HG03432 (cell line): ENCODE results near the gene SRBD1.
"Not testable (repeated sequence)": the region's sequence is repeated elsewhere in the genome, so short reads cannot be mapped to it uniquely, and the experiment has no call there.

Experiments
- ATAC-seq: cut with Tn5 transposase; IDR thresholded peaks from one replicate; pipeline ENCODE4 v1.9.1; 2021; ENCODE audit warnings: mild to moderate bottlenecking, moderate library complexity; ENCODE audit not compliant: unreplicated experiment

The SRBD1 gene

GRCh38 chr2:45435316-45435715 is 175.8 kb downstream of the SRBD1 start:
- no peak for ATAC-seq

DNA sequence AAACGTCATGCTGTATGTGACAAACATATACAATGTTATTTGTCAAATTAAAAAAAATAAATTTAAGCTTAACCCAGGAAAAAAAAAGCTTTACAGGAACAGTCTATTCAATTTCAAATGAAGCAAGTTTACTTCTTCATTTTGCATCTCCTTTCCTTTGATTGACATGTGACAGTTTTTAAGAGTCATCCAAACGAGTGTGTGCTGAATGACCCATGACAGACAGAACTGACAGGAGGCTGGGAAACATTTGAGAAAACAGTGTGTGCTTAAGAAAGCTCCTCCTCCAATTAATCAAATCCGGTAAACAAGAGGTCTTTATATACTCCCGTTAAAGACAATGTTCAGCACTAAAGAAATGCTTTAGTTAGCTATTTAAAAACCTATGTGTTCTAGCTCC is 177.7 kb downstream of the SRBD1 start:
- no peak for ATAC-seq

DNA sequence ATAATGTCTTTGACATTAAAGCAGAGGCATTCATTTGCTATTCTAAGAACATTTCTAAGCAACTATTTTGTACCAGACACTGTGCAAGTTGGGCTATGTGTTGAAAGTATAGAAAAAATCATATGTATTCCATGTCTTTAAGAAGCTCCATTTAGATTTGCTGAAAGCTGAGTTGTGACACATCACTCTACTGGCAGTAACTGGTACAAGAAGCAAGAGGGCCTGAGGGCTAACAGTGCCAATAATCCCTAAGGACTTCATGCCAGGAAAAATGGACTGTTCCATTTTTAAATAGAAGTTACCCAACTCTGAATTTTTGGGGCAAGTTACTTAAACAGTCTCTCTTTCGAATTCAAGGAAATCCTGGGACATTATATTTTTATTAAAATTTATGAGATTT is 178.7 kb downstream of the SRBD1 start:
- no peak for ATAC-seq

GRCh38 chr2:45426025-45426424 is 185.0 kb downstream of the SRBD1 start:
- ATAC-seq = not testable (repeated sequence)

DNA sequence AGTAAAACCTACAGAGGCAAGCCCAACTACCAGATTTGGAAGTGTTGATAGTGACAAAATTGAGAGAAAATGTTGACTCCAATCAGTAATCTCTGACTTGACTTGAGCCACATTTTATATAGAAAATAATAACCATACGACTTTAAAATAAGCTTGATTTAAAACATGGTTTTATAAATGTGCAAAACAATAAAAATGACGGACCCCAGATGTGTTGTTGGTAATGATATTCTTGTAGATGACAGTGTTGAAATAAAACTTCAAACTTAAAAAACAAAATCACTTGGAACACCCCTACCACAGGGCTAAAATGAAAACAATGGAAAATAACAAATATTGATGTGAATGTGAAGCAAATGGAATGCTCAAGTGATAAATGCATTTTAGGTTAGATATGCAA is 188.1 kb downstream of the SRBD1 start:
- ATAC-seq = no peak

- no peak for ATAC-seq
These were observed 192.5 kb downstream of the SRBD1 start for GRCh38 chr2:45418532-45418931.

DNA sequence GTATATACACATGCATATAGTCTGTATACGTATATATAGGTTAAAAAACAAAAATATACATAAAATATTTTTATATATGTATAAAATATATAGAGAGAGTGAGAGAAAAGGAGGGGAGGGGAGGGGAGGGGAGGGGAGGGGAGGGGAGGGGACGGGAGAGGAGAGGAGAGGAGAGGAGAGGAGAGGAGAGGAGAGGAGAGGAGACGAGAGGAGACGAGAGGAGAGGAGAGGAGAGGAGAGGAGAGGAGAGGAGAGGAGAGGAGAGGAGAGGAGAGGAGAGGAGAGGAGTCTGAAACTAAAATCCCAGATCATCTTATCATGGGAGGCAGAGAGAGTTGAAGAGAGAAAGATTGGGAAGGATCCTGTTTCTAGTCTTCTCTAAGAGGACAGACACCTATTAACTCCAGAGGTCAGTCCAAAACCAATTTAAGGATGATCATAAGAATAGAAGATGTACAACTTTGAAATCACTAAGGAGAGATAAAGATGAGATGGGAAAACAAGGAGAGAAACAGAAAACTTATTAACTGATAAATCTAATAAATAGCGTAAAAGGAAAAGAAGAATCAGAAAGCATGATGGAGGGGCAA is 195.4 kb downstream of the SRBD1 start:
- ATAC-seq = no peak

DNA sequence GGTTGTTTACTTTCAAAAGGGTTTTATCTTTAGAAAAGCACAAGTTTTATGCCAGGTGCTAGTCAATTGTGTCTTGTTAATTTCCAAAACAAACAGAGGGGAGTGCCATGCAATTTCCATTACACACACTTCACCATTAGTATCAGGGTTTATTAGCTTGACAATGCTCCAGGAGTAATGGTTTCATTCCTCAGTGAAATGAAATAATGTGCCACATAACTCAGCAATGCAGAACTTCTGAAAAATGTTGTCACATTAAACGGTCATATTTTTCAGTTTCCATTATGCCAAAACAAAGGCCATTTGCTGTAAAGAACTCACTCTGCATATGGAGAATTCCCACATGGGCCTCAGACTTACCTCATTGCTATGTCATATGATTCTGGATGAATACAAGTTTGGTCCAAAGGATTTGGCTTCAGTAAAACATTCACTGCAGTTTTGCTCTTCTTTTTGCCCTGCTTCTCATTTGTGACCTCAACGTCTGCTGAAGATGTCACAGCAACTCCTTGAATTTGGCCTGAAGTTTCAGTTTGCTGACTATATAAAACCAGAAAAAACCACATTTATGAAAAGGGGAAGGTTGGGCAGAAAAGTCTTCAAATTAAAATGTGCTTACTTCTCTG is 198.2 kb downstream of the SRBD1 start:
- ATAC-seq = no peak

GRCh38 chr2:45409677-45410076 is 201.4 kb downstream of the SRBD1 start:
- ATAC-seq = no peak

GRCh38 chr2:45406621-45407020 is 204.4 kb downstream of the SRBD1 start:
- ATAC-seq = no peak

- ATAC-seq = no peak
These were observed 206.2 kb downstream of the SRBD1 start for GRCh38 chr2:45404807-45405297.

GRCh38 chr2:45403036-45403435 is 208.0 kb downstream of the SRBD1 start:
- no peak for ATAC-seq

DNA sequence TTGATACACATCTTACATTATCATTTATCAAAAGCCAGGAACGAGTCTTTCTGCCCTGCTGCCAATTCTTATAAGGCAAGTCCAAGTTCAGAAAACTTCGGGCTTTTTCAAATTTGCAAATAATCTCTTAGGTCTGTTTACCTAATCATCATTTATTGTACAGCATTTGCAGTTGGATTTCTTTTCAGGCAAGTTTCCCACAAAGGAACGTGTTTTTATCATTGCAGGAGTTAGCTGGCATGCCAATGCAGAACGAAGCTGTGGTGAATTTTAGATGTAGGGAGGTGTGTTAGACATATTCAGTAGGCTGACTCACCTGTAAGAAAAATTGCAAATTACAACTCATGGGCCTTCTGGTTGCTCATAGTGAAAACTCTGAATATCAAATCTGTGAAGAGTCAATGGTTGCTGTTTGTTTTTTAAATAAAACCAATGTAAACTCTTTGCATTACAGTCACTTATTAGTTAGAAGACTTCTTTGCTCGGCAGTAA is 209.6 kb downstream of the SRBD1 start:
- ATAC-seq = no peak

DNA sequence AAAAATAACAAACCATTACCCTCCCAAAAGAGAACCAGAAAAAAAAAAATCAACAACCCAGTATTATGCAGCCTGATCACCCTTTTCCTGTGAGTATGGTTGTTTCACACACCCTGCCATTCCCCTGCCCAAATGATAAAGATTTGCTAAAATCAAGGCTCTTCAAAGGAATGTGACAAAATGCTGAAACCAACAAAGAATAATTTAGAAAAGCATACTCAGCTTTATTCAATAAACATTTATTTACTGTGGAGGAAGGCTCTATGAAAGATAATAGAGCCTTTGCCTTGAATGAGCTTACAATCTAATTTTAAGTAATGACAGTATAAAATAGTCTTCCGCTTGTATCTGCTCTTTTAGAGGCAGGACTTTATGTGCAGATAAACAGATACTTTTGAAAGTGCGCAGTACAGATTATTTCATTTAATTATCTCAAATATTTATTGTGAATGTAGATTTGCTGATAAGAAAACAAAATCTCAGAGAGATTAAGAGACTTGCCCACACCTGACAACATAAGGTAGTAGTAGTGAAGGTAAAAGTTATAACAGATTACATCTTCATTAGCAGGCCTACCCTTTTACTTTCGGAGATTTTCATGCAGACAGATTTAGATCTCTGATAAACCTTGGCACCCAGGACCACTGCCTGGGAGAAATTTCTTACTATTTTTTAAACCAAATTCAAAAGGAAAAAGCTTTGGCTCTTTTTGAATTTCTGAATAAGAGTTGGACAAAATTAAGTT is 211.9 kb downstream of the SRBD1 start:
- no peak for ATAC-seq

GRCh38 chr2:45397292-45397691 is 213.8 kb downstream of the SRBD1 start:
- no peak for ATAC-seq

DNA sequence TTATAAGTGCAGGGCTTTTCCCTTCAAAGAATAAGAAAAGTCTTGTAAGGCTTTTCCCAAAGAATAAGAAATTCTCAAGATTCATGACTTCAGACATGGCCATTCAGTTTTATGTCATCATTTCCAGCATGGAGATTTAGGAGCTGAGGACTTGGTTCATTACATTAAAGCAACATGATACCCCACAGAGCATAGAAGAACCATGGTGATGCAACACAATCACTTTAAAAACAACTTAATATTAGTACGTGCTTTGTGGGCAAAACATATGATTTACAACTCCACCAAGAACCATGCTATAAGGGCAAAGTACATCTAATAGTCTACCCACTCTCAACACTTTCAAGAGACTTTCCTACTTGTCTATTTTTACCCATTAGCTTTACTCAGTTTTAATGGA is 214.4 kb downstream of the SRBD1 start:
- no peak for ATAC-seq

DNA sequence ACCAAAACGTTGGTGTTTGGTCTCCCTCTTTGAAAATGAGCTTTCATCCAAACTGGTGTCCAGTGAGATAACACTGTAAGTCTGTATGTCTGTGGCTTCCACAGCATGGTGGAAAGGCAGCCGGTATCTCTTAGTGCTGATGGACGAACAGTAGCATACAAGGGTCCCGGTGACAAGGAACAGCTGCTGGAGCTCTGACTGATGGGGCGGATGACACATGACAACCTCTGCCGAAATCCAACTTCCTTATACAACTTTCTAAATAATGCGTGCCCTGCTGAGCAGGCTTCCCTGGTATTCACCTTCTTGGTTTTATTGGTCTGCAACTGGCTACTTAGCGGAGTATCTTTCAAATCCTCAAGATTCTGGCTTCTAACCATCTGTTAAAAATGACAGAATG is 216.2 kb downstream of the SRBD1 start:
- no peak for ATAC-seq

GRCh38 chr2:45394216-45394615 is 216.9 kb downstream of the SRBD1 start:
- no peak for ATAC-seq

DNA sequence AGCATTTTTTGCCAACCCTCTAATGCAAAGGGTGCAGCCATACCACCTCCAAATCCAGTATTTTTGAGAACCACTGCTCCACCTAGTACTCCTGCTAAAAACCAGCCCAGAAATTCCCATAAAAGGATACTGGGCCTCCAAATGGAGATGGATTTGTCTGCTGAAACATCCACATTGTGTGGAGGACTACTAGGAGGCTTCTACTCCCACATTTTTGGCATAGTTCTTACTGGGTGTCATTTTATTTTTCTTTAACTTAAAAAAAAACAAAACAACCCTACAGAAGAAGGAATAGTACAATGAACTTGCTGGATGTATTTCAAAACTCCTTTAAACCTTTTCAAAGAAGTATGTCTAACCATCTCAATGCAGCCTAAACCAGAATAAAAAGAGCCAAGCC is 219.2 kb downstream of the SRBD1 start:
- ATAC-seq = no peak

DNA sequence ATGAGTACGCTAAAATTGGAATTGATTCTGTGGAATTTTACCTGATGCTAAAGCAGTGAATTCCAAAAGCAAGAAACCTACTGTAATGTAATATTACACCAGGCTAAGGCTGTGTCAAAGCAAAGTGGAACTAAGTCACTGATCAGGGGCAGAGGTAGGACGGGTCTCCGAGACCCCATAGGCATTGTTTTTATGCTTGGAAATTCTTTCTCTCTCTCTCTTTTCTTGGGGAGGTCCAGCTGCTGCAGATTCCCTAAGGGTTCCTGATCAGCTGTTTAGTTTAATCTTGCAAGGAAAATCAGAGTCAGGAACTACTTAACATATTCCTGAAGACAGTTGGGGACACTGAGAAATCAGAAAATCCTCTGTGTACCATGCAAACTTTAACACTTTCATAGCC is 220.2 kb downstream of the SRBD1 start:
- no peak for ATAC-seq

DNA sequence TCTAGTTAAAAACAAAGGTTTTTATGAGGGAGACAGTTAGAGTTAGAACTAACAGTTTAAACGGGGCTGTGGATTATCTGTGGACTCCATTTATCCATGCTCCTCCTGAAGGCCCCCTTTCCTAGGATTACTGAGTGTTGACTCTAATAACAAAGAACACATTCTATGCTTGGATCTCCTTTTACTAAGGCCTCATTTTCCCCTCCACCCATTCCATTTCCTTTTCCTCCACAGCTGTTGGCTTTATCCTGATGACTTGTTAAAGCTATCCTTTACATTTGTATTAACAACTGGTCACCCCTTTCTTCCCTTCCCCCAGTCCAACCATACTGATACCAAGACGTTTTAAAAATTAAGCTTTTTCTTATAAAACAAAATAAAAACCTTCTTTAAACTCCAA is 220.6 kb downstream of the SRBD1 start:
- ATAC-seq = no peak

DNA sequence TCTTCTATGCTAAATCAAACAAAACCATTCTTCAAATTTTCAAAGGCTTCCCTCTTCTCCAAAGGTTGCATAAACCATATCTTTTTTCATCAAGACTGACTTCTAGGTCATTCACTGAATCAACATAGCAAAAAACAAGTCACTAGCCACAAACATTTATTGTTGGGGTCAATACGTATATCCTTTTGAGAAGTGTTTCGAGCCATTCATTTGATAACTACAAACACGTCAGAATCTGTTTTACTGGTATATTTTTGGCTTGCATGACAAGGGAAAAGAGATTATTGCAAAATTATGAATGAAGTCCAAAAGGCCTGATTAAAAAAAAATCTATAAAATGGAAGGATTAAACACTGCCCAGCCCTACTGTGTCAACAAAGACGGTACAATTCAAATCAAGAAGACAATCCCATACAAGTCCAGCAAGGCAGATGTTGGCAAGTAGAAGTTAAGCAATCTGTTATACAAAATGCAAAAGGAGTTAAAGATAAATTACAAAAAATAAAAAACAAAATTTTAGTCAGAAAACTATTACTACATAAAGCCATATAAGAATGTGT is 222.4 kb downstream of the SRBD1 start:
- no peak for ATAC-seq
